ENCODE measurements around the gene CNGA3.

CNGA3 gene

DNA sequence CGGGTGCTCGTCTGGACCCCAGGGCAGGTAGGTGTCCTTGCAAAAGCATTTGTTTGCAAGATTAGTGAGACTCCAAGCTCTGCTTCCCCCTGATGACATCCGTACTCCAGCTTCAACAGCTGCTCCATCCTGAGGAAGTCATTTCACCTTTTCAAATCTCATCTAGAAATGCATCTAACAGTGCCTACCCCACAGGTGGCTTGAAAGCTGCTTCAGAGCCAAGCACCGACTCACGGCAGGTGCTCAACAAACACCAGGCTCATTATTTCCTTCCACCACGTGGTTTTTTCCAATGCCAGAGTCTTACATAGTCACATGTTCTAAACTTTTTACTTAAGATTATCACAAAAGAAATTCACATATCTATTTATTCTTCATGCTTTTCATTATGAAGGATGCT is 31.9 kb downstream of the CNGA3 start:
- no peak for DNase-seq (ENCODE audit: low spot score)

DNA sequence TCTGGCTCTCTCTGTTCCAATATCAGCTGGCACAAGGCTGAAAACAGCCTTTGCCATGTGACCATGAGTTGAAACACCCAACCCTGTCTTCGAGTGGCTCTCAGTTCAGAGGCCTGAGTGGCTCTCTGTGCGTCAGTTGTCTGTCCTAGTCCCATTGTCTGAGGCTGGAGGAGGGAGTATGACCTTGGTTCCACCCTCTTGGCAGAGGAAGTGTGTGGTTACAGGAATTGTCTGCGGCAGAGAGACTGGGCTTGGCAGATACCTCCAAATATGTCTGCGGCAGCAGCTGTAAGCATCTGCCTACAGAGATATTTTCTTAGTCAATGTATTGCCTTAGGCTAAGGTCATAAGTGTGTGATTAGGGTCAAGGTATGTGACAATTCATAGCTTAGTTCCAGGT is 32.6 kb downstream of the CNGA3 start:
- DNase-seq (ENCODE audit: low spot score): no peak

DNA sequence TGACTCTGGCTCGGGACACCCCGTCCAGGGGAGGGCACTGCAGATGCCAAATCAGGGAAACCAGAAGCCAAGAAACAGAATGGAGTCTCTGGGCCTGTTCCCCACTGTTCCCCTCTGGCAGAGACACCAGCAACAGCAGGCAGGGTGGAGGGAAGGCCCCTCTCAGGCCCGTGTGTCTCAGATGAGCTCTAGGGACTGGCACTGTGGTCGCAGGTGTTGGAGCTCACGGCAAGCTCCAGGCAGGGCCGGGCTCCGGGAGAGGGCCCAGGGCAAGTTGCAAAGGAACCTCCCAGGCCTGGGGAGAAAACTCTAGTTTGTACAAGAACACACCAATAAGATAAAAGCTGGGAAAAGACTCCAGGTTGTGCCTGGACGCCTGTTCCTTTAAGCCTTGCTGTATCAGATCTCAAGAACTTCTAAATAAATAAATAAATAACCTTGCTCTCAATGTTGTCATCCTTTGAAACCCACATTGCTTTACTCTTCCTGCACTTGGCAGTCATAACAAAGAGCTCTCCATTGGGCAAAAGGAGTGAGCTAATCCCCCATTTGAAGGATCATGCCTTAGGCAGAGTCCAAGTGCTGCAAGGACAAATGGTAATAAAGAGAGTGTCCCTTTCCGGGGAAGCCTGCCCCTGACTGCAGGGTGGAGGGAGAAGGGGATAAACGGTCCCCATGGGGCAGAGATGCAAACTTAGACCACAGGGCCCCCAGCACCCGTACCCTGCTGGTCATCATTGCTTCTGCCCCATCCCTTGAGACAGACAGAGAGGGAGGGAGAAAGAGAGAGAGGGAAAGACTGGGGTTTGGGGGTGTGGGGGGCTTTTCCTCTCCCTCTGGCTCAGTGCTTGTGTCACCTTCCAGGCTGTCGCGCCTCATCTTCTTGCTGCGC is 33.3 kb downstream of the CNGA3 start:
- no peak for DNase-seq (ENCODE audit: low spot score)

DNA sequence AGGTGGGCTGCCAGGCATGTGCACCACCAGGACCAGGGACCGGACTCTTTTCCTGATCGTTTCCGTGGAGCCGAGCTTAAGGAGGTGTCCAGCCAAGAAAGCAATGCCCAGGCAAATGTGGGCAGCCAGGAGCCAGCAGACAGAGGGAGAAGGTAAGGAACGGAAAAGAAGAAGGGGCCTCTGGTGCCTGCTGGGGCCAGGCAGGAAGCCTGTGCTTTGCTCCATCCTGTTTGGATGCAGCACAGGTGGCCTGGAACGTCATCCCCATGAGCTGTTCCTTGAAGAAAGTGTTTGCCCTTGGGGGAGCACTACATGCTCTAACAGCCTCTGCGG is 33.9 kb downstream of the CNGA3 start:
- DNase-seq (ENCODE audit: low spot score): no peak

DNA sequence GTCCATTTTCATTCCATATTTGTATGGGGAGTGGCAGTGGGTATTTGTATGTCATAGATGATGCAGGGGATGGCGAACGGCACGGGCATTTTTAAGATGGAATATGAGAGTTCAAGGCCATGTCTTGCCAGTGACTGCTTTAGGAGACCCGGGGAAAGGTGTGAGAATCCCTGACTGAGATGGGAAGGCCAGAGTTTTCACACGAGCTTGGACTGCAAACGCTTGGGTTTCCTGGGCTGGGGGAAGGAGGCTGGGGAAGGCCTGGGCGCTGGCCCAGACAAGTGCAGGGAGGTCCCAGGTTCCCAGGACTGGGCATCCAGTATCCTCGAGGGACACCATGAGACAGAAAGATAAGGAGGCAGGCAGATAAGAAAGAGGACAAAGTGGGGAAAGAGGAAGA is 35.2 kb downstream of the CNGA3 start:
- no peak for DNase-seq (ENCODE audit: low spot score)

DNA sequence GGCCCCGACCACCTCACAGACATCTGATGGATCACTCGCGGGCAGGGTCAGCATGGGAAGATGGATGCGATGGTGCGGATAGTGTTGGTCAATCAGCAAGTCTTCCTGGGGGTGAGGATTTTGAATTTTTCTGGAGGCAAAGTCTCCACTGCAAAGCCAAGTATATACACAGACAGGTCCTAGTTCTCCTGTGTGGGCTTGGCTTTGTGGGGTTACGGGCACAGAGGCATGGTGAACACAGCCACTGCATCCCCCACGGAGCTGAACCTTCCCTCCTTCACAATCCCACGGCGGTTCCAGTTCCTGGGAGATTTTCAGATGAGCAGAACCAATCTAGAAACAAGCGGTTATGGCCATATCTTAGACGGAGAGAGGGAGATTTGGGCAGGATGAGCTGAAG is 35.8 kb downstream of the CNGA3 start:
- DNase-seq (ENCODE audit: low spot score): no peak

DNA sequence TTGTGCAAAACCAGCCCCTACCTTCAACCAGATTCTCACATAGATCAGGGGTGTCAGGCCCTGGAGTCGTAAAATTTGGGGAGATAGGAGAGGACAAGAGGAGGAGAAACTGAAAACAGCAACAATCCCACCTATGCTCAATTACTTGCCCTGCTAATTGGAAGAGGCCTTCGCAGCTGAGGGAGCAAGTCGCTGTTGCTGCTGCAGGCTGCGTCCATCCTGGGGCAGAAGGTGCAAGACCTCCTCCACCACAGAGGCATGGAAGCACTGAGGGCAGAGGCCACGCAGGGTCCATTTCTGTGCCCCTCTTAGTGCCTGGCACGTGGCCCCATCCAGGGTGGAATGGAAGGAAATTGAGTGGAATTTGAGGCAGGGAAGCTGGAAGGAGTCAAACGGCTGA is 36.5 kb downstream of the CNGA3 start:
- no peak for DNase-seq (ENCODE audit: low spot score)

DNA sequence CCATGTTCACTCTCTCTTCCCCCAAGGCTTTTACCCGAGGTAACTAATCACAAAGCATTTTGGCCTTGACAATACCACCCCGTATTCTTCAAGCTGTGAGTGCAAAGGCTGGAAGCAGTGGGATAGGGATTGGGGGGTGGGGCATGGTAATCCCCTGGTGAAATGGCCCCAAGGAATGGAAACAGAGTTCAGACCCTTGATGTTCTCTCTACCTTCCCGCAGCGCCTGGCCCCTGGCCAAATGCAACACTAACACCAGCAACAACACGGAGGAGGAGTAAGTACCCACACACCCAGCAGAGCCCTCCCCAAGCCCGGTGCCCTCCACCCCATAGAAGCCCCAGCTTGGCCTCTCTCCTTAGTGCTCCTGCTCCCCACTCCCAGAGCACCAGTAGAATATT is 36.9 kb downstream of the CNGA3 start:
- no peak for DNase-seq (ENCODE audit: low spot score)

DNA sequence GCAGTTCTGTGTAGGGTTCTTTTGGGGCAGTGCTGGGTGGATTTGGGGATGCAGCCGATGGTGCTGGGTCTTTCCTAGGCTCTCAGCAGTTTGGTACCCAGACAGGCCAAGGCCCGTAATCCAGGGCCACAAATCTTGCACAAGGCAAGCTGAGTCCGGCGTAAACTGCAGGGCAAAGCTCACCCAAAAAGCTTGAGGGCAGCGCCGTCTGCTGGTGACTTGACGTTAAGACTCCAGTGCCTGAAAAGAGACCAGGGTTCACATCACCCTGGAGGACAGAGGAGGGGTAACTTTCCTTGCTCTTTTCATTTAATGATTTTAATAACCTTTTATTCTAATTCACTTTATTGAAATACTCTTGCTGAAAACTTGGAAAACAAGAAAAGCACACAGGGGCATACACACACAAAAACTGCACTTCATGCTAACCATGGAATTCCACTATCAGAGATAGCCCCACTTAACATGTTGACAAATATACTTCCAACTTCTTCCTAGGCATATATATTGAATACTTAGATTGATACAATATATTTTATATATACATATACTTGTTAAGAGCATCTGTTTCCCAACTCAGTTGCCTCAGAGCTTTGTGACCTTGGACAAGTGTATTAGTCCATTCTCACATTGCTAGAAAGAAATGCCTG is 38.9 kb downstream of the CNGA3 start:
- peak; percentile 43 for DNase-seq (ENCODE audit: low spot score)

DNA sequence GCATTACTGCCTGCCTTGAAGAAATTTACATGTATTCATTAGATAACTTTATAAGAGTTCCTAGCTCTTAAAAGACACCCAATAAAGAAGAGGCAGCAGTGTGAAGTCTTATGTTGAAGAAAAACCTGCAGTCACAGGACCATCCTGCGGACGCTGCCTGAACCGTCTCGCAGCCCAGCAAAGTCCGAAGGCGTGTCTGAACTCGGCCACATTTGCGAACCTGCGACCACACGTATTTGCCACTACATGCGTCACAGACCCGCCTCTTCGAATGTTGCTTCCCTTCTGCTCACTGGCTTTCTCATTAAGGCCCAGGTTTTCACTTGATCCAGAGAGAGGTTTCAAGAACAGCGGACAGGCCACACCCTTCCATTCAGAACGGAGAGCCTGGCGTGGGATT is 41.2 kb downstream of the CNGA3 start:
- DNase-seq (ENCODE audit: low spot score): no peak

DNA sequence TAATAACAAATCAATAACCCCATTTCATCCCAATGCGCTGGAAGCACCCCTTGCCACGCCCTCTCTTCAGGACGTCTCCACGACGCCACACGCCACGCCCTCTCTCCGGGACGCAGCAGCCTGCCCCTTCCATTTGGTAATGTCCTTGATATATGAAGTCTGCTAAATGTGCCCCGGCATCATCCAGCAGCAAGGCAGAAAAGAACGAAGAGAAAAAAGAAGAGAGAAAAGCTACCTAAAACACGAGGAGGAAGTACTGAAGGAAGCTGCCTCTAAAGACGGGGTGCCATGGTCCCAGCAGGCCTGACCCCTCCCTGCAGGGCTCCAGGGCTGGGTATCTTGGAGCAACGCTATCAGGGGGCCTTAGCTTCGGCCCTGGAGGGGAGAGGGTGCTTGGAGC is 41.8 kb downstream of the CNGA3 start:
- no peak for DNase-seq (ENCODE audit: low spot score)

DNA sequence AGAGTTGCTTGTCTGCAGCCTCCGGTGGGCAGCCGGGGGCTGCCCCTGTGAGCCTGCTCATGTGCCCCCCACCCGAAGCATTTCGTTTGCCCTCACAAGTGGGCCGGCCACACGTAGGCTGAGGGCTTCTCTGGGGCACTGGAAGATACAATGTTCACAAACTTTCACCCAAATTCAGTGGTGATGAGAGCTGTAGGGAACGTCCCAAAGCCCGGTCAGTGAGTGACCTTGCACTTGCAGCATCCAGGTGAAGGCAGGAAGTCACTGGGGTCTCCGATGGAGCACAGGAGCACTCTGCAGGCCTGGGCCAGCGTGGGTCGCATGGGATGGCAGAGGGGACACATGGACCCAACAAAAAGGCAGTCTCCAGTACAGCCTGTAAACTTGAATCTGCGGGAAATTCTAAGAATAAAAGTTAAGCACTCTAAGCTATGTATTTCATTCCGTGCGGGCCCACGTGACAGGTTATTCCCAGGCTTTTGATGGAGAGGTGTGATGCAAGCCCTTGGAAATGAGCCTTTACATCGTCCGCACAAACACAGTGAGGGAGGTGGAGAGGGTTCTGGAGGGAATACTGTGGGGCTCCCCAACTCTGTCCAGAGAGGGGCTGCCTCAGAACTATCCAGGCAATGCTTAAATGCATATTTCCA is 42.5 kb downstream of the CNGA3 start:
- no peak for DNase-seq (ENCODE audit: low spot score)

DNA sequence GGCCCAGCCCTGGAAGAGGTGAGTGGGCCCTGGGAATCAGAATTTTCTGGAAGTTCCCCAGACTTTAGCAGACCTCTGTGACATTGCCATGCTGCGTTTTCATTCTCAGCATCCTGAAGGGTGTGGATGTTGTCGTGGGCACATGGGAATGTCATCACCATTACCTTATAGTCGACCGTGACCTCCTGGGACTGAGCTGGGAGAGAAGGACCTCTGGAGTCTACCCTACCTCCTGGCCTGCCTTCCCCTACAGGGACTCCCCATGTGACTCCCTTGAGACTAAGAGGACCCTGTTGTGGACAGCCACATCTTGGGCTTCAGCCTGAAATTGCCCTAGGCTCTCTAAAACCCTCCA is 43.0 kb downstream of the CNGA3 start:
- DNase-seq (ENCODE audit: low spot score): no peak

DNA sequence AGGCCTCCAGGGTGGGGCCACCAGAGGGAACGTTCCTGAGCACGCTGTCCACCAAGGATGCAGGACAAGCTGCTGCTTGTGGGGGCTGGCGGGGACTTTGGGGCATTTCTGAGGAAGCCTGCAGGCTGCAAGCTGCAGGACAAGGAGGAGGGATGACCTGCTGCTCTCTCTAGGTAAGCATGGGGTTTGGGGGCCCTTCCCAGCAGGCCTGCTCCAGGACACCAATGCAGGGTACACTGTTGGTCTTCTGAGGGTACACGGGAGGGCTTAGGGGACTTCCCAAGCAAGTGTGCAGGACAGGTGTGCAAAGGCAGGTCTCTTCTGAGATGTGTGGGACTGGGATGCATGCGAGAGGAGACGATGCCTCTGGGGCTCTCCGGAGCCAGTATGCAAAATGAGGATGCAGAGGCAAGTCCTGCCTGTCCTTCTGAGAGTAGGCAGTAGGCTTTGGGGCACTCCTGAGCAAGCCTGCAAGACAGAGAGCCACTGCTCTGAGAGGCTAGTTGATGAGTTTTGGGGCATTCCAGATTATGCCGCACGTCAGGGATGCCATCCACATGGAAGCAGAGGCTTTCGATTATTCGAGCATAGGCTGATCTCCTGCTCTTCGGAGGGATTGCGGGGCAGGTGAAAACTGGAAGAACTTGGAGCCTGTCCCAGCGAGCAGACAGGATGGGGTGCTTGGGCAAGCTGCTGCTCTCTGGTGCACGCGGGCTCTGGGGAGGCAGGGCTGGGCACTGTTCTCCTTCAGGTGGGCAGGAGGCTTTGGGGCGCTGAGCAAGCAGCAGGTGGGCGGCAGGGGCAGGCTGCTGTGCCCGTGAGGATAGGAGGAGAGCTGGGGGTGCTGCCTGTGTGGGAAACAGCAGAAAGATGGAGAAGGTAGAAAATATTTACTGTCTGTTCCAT is 44.6 kb downstream of the CNGA3 start:
- DNase-seq (ENCODE audit: low spot score): no peak

DNA sequence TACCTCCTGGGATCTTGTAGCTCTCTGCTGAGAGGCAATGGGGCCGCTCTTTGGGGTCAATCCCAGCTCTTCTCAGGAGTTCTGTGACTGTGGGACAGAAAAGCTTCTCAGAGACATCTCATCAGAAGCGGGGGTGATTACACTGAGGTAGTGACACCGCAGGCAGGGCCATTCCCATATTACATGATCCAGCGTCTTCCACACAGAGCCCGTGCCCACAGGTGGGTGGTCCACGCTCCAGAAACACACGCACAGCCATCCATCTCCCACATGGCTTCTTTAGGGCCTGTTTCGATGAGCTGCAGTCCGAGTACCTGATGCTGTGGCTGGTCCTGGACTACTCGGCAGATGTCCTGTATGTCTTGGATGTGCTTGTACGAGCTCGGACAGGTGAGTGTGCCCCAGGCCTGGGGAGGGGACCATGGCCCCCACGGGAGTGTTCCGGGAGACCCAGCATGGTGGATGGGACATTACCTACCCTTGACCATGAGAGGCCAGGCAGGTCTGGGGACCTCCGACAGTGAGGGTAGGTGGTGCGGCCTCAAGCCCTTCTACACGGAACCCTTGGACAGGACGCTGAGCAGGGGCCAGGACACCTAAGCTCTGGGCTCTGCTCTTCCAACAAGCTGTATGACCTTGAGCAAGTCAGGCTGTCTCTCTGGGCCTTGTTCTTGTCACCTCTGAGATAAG is 45.5 kb downstream of the CNGA3 start:
- no peak for DNase-seq (ENCODE audit: low spot score)

DNA sequence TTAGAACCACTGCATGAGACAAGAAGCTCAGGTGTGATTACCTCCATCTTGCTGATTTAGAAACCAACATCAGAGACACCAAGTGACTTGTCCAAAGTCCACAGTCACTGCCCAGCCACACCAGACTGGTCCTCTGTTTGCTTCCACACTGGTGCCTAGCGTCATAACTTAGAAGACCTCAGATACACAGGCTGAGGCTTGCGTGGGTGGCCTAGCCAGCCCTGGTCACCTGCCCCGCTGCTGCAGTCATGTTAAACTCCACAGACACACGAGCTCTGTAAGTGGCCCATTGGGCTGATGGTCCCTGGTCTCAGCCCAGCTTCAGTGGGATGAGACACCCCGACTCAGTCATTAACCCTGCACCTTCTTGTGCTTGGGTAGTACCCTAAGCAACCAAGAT is 47.1 kb downstream of the CNGA3 start:
- DNase-seq (ENCODE audit: low spot score): no peak

DNA sequence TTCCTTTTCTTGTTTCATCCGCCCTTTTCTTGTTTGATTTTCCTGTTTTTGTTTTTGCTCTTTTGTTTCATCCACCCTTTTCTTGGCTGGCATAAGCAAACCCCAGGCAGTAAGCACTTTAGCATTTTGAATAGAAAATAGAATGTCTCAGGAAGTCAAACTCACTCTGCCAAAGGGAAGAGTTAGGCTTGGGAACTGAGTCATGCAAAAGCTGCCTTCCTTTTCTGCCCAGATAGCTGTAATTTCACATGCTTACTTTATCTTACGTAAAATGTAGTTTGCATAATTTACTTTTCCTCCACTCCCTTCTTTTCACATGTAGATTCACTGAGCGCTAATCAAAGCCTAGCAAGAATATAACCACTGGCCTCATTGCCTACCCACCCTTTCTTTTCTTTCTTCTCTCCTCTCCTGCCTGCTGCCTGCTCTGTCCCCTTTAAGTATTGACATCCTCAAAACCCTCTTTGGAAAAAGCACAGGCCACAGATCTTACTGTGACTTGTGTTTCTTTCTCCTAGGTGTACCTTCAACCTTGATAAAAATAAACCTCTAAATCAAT is 48.4 kb downstream of the CNGA3 start:
- no peak for DNase-seq (ENCODE audit: low spot score)

DNA sequence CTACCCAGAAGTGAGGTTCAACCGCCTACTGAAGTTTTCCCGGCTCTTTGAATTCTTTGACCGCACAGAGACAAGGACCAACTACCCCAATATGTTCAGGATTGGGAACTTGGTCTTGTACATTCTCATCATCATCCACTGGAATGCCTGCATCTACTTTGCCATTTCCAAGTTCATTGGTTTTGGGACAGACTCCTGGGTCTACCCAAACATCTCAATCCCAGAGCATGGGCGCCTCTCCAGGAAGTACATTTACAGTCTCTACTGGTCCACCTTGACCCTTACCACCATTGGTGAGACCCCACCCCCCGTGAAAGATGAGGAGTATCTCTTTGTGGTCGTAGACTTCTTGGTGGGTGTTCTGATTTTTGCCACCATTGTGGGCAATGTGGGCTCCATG is 49.7 kb downstream of the CNGA3 start:
- no peak for DNase-seq (ENCODE audit: low spot score)

DNA sequence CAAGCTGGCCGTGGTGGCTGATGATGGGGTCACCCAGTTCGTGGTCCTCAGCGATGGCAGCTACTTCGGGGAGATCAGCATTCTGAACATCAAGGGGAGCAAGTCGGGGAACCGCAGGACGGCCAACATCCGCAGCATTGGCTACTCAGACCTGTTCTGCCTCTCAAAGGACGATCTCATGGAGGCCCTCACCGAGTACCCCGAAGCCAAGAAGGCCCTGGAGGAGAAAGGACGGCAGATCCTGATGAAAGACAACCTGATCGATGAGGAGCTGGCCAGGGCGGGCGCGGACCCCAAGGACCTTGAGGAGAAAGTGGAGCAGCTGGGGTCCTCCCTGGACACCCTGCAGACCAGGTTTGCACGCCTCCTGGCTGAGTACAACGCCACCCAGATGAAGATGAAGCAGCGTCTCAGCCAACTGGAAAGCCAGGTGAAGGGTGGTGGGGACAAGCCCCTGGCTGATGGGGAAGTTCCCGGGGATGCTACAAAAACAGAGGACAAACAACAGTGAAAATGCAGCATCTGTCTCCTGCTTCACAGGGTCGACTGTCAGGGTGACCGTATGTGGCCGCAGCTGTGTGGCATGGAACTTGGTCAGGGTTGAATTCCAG is 50.6 kb downstream of the CNGA3 start:
- no peak for DNase-seq (ENCODE audit: low spot score)

DNA sequence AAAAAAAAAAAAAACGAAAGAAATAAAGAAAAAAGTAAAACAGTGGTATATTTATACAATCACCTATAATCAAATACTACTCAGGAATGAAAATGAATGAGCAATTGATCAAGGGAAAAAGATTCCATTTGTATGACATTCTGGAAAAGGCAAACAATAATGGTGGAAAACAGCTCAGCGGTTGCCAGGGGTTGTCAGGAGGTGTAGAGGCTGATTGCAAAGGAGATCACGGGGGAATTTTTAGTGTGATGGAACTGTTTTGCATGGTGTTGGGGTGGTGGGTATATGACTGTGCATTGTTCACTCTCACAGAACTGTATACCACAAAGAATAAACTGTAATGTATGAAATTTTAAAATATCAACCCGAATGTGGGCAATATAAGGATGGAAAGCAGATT is 52.9 kb downstream of the CNGA3 start:
- no peak for DNase-seq (ENCODE audit: low spot score)

DNA sequence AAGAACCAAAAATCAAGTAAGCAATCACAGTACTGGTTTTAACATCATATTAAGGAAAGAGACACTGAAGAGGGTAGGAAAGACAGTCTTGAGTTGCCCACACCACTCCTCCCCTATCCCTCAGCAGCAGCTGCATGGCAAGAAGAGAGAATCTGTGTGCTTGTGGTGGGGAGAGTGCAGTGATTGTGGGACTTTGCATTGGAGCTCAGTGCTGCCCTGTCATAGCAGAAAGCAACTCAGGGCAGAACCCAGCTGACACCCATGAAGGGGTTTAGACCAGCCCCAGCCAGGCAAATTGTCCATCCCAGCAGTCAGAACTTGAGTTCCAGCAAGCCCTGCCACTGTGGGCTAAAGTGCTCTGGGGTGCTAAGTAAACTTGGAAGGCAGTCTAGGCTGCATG is 57.6 kb downstream of the CNGA3 start:
- DNase-seq (ENCODE audit: low spot score): no peak

All from hematopoietic multipotent progenitor cell treated with erythropoietin and hydrocortisone succinate and interleukin-3 and kit ligand, for 17 days (in vitro differentiated cells).